SU-DHL-6 (cell line): Measurements from ENCODE around the gene DNMT3A.

Experiments used
- CTCF ChIP-seq: fragments of 200-600 bp; sonication (generic); IDR thresholded peaks from one replicate; pipeline ENCODE4 v1.5.1; 2017; ENCODE audit warnings: antibody characterized with exemption, mild to moderate bottlenecking, low read length, moderate library complexity; ENCODE audit not compliant: insufficient read depth, poor library complexity, severe bottlenecking
- EZH2phosphoT487 ChIP-seq: fragments of 200-600 bp; sonication (generic), shearing (Covaris generic); conservative IDR thresholded peaks from 2 replicates; pipeline ENCODE4 v1.6.1; 2018; ENCODE audit warnings: mild to moderate bottlenecking, antibody characterized with exemption, low read length, moderate library complexity, mixed read lengths

DNA sequence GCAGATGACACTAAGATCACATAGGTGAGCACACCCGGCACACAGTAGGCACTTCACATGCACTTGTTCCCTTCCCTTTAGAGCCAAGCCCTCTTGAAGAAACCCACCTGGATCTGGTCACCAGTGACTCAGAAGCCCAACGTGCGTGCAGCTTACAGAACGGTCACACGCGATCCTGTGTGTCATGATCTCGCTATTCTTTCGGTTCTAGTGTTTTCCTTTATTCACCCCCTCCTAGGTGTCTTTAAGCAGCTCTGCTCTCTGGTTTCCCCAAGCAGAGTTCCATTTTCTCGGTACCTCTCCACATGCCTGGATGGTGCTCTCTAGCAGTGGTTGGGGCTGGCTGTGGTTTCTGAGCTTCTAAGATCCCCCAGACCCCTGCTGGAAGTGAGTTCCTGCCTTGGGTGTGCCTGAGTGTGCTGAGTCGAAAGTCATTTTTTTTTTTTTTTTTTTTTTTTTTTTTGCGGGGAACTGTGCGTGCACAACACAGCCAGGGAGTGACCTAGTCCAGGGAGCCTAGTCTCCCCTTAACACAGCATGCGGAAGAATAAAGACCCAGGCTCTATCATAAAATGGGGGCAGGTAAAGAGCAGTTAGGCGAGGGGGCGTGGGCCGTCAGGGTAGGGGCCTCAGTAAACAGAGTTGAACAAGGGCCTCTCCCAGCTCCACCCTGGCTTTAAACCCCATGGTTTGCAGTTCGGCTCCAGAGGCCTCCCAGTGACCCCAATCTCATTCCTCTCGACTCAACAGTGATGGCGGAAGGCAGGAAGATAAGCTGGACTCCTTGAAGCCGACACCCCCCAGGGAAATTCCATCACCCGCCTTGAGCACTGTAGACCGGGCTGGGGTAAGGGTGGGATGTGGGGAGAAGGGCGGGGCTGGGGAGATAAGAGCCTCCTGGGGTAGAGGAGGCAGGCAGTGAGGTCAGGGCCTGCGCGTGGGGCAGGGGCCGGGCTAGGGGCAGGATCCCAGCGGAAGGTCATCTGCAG is 29.8 kb upstream of the DNMT3A start:
- TF ChIP-seq CTCF (no peak), EZH2phosphoT487 (no peak)
